ENCODE data around the gene ZC3H18. TPM values are rescaled to one million over a fixed set of nuclear protein-coding genes. Genes with fewer than 3 reads are reported as not detected.

ZC3H18 gene
- total RNA-seq, 4 donors from 2014 or later: 10.6 to 25.6 (median 17.8) TPM

DNA sequence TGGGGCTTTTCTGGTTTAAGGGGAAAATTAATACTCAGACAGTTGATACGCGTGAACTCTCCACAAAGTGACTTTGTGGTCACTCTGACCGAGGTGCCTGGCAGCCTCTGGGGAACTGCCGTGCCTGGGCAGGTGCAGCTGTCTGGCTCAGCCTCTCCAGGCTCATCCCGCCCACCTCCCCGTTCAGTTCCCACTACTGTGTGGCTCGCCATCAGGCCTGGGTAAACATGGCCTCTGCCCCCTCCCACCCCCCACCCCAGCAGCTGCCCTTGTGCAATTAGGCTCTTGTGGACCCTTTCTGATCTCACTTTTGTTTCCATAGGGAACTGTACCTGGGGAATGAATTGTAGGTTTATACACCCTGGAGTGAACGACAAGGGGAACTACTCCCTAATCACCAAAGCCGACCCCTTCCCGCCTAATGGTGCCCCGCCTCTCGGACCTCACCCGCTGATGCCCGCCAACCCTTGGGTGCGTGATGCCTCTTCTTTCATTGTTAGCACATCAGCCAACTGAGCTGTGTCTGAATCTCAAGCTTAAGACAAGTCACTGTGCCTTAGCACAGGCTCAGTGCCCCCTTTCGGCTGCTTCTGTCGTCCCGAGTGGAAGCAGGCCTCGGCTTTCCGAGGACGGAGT is 27.8 kb downstream of the ZC3H18 start:
- ATAC-seq (ENCODE audit: low FRiP score): no peak
- TF ChIP-seq, protein P1, sequence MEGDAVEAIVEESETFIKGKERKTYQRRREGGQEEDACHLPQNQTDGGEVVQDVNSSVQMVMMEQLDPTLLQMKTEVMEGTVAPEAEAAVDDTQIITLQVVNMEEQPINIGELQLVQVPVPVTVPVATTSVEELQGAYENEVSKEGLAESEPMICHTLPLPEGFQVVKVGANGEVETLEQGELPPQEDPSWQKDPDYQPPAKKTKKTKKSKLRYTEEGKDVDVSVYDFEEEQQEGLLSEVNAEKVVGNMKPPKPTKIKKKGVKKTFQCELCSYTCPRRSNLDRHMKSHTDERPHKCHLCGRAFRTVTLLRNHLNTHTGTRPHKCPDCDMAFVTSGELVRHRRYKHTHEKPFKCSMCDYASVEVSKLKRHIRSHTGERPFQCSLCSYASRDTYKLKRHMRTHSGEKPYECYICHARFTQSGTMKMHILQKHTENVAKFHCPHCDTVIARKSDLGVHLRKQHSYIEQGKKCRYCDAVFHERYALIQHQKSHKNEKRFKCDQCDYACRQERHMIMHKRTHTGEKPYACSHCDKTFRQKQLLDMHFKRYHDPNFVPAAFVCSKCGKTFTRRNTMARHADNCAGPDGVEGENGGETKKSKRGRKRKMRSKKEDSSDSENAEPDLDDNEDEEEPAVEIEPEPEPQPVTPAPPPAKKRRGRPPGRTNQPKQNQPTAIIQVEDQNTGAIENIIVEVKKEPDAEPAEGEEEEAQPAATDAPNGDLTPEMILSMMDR (IDR thresholded peaks at IDR 0.05): no peak

DNA sequence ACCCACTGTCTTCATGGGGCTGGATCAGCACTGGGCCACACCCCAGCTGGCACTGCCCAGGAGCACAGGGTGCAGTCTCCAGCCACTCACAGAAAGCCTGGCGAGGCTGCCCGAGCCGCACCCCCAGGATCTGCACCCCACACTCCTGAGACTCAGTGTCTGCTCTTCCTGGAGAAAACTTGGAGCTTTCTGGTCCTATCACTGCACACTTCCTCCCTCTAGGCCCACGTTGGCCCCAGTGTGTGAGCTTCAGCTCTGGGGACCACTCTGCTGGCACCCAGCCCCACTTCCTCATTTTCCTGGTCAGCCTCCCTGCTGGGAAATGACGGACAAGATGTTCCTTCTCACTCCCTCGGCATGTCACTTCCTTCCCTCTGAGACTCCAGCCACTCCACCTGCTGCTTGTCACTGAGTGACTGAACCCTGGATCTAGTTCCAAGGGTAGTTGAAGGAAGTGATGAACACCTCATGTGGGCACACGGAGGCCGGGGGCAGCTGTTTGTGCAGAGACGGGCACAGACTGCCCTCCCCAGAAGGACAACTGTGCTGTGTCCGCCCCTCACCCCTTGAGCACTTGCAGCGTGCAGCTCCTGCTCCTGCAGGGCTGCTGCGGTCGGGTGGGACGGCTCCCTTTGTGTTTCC is 29.0 kb downstream of the ZC3H18 start:
- DNase-seq (ENCODE audit: low spot score) (no peak), ATAC-seq (ENCODE audit: low FRiP score) (peak; percentile 44)
- TF ChIP-seq, protein P1 (IDR thresholded peaks at IDR 0.05): no peak

More for the DNA sequence above, 27.8 kb downstream of the ZC3H18 start:
- no peak for DNase-seq (ENCODE audit: low spot score)

DNA sequence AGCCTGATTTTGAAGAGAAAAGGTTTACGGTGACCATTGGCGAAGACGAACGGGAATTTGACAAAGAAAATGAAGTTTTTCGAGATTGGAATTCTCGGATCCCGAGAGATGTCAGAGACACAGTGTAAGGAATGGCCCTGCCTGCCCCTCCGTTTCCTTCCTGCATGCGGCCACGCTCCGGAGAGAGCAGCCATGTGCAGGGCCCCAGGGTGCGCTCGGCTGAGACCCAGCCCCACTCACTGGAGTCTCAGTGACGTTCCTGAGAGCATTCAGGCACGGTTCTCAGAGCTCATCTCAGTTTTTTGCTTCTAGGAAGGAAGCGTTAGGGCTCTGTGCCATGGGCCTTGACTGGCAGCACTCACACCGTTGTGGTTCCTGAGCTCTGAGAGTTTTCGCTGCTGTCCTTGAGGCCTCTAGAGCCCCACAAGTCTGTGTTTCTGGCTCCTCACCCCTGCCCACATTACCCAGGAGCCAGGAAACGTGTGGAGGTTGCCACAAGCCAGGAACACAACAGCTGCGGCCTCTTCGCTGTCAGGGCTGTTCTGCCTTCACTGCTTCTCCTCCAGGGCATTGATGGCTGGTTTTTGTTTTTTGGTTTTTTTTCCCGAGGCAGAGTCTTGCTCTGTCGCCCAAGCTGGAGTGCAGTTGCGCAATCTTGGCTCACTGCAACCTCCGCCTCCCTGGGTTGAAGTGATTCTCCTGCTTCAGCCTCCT is 29.8 kb downstream of the ZC3H18 start:
- ATAC-seq (ENCODE audit: low FRiP score) (no peak), DNase-seq (ENCODE audit: low spot score) (no peak)
- TF ChIP-seq, protein P1 (IDR thresholded peaks at IDR 0.05): no peak

DNA sequence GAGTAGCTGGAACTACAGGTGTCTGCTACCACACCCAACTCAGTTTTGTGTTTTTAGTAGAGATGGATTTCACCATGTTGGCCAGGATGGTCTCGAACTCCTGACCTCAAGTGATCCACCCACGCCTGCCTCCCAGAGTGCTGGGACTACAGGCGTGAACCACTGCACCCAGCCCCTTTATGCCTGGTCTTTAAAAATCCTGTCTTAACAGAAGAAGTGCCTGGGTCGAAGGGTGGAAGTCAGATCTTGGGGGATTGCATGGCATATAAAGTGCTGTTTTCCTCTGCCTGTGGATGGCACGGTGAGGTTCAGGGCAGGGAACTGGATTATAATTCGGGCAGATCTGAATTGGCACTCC is 30.3 kb downstream of the ZC3H18 start:
- ATAC-seq (ENCODE audit: low FRiP score) (no peak), DNase-seq (ENCODE audit: low spot score) (no peak)
- TF ChIP-seq, protein P1 (IDR thresholded peaks at IDR 0.05): no peak

DNA sequence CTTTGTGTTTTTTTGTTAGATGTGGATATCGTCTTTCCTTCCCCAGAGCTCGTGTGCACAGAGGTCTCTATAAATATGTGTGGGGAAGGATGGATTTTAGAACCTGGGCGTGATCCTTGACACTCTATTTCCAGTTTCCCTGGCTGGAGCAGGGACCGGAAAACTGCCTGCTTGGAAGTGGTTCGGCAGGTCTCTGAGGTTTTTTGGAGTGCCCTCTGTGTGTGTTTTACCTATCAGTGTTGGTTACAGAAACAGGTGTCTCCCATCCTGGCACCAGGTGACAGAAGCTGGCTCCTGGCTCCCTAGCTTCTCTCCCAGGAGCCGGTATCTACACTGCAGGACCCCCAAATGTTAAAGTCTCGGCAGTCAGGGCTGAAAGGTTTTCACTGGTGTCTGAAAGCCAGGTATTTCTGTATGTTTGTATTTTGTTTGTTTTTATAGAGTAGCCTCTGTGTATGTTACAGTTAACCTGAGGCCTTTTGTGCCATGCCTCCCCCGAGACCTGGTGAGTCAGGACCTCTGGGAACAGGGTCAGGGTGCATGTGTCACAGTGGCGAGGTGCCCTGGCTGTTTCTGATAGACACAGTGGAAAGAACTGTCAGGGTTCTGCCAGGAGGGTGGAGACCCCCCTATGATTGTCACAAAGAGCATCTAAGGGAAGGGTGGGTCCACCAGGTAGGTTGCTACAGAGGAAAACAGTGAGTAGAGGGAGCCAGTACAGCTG is 31.3 kb downstream of the ZC3H18 start:
- TF ChIP-seq, protein P1 (IDR thresholded peaks at IDR 0.05): no peak
- ATAC-seq (ENCODE audit: low FRiP score) (no peak), DNase-seq (ENCODE audit: low spot score) (no peak)

DNA sequence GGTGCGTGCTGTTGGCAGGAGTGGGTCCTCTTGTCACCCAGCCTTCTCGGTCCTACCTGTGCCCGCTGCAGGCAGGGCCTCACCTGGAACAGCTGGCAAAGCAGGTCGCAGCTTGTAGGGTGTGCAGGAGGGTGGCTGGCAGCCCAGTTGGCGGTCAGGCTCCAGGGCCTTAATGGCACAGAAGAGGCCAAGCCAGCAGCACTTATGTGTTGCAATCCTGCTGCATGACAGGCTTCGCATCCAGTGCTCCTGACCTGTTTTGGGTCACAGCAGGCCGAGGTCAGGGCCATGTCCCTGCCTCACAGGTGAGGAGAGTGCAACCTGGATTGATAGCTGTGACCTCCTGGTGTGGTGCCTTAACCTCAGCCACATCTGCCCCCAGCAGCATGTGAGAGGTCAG is 31.9 kb downstream of the ZC3H18 start:
- TF ChIP-seq, protein P1 (IDR thresholded peaks at IDR 0.05): no peak
- no peak for DNase-seq (ENCODE audit: low spot score)
- no peak for ATAC-seq (ENCODE audit: low FRiP score)

Data from omental fat pad (tissue), 4 donors.